ENCODE results near the gene GNAI3. TPM values are rescaled to one million over a fixed set of nuclear protein-coding genes. Genes with fewer than 3 reads are reported as not detected.

Gene GNAI3
- total and polyA plus RNA-seq, 2 donors (not counting 3 experiments of a cell fraction or from before 2014, with no cell fraction given): 5.0 to 14.0 TPM

DNA sequence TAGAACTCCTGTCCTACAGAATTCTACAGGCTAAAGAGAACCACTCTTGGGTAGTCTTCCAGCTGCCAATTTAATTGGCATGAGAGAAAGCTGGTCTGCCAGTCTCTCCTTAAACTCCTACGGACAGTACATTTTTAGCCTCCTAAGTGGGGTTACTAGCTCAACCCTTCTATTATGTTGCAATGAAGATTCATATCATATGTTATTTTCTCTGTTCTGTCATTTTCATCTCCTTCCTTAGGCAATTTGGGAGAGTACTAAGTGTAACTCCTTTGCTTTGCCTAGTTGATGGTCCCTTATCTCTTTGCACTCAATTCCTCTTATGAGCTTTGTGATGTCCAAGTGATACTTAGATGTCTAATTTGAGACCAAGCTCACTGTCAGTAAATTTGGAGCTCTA is 57.0 kb downstream of the GNAI3 start:
- ChIA-PET POLR2A (no interaction called here), CTCF (interaction anchor here (1.0 to 1.9 kb wide), 4 partner anchors 10 to 59 kb away, joined by 3 to 6 read pairs (median 4); no protein-coding TSS in a partner anchor)
- BruUV-seq (replicated peaks): no TSS peak
- Histone ChIP-seq H3K79me2 (ENCODE audit: control insufficient read depth, insufficient read depth, low read length) (no peaks in the 10 kb centered on the region), H4K20me1 (replicated peaks; ENCODE audit: control insufficient read depth, extremely low read depth, insufficient read depth, low read length) (no peaks in the 10 kb centered on the region), H2AFZ (ENCODE audit: low read depth, low read length) (no peak overlapping the region), H3K27ac (ENCODE audit: insufficient read depth, low read depth, low read length) (no peak overlapping the region), H3K4me3 (replicated peaks in 1 of 3; ENCODE audit: insufficient read depth in 1 of 3, low read depth in 1 of 3, low read length in 3 of 3) (no peak overlapping the region), H3K4me2 (ENCODE audit: insufficient read depth, low read length) (no peak overlapping the region), H3K9me1 (replicated peaks; ENCODE audit: control insufficient read depth, extremely low read depth, insufficient read depth, low read length) (no peaks in the 10 kb centered on the region), H3K36me3 (ENCODE audit: control insufficient read depth in 2 of 2, extremely low read depth in 1 of 2, insufficient read depth in 2 of 2, low read length in 2 of 2) (peaks cover 0 to 2% of the 10 kb centered on the region in 2 experiments), H3K27me3 (ENCODE audit: control insufficient read depth in 2 of 2, insufficient read depth in 2 of 2, low read length in 2 of 2) (no peaks in the 10 kb centered on the region), H3K9me3 (replicated peaks; ENCODE audit: control insufficient read depth, insufficient read depth, low read length) (no peaks in the 10 kb centered on the region), H3K9ac (replicated peaks; ENCODE audit: extremely low read depth, insufficient read depth, low read length) (no peak overlapping the region), H3K4me1 (ENCODE audit: control insufficient read depth, extremely low read depth, insufficient read depth, low read length) (no peaks in the 10 kb centered on the region)
- no peak for DNase-seq (ENCODE audit: low read depth, low spot score)
- no peak for FAIRE-seq
- dilution Hi-C loops (cut with MboI; ENCODE audit: extremely low pct_ligation_motif_present, low sequenced_read_pairs): no loop called here
- intact Hi-C loops (cut with micrococcal nuclease): no loop called here
- TF ChIP-seq POLR2A (IDR thresholded peaks at IDR 0.05; ENCODE audit: low read depth, low read length) (no peak), GATA2 (IDR thresholded peaks at IDR 0.05; ENCODE audit: insufficient read depth, insufficient read length, low read depth, low read length) (no peak), JUN (IDR thresholded peaks at IDR 0.05; ENCODE audit: borderline replicate concordance, insufficient read depth, insufficient read length, low read depth) (no peak), FOS (IDR thresholded peaks at IDR 0.05; ENCODE audit: borderline replicate concordance, insufficient read depth, low read length) (no peak), EZH2 (IDR thresholded peaks at IDR 0.05; ENCODE audit: borderline replicate concordance, low read depth, low read length, severe bottlenecking) (no peak), POLR2AphosphoS5 (IDR thresholded peaks at IDR 0.05; ENCODE audit: insufficient read depth, low read depth, low read length) (no peak), MYC (IDR thresholded peaks at IDR 0.05; ENCODE audit: low read depth, low read length) (no peak)
- TF ChIP-seq, protein P1, sequence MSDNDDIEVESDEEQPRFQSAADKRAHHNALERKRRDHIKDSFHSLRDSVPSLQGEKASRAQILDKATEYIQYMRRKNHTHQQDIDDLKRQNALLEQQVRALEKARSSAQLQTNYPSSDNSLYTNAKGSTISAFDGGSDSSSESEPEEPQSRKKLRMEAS (IDR thresholded peaks at IDR 0.05; ENCODE audit: insufficient read depth, insufficient read length): no peak
- TF ChIP-seq, protein P2, sequence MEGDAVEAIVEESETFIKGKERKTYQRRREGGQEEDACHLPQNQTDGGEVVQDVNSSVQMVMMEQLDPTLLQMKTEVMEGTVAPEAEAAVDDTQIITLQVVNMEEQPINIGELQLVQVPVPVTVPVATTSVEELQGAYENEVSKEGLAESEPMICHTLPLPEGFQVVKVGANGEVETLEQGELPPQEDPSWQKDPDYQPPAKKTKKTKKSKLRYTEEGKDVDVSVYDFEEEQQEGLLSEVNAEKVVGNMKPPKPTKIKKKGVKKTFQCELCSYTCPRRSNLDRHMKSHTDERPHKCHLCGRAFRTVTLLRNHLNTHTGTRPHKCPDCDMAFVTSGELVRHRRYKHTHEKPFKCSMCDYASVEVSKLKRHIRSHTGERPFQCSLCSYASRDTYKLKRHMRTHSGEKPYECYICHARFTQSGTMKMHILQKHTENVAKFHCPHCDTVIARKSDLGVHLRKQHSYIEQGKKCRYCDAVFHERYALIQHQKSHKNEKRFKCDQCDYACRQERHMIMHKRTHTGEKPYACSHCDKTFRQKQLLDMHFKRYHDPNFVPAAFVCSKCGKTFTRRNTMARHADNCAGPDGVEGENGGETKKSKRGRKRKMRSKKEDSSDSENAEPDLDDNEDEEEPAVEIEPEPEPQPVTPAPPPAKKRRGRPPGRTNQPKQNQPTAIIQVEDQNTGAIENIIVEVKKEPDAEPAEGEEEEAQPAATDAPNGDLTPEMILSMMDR (IDR thresholded peaks at IDR 0.05; ENCODE audit: extremely low read depth in 1 of 2, insufficient read depth in 1 of 2, low read depth in 1 of 2, low read length in 2 of 2): no peak

Data from endothelial cell of umbilical vein (primary cell).